Tibial nerve (tissue), 4 donors: Measurements from ENCODE around the gene RIN3. TPM values are rescaled to one million over a fixed set of nuclear protein-coding genes. Genes with fewer than 3 reads are reported as not detected.

Source experiments
- DNase-seq, 2 donors: peaks; one replicate each; pipeline ENCODE4 v3.0.0-alpha.2; 2019; ENCODE audit warnings: low spot score in 2 of 2
- H3K27ac ChIP-seq, 4 donors: fragments of 200-600 bp; sonication (generic) in 3 of 4; one replicate each; pipeline ENCODE4 v1.5.1; 2017 to 2019; ENCODE audit warnings: mild to moderate bottlenecking in 1 of 4
- H3K27me3 ChIP-seq, 2 donors: fragments of 200-600 bp; sonication (generic) in 1 of 2; one replicate each; pipeline versions ENCODE4 v1.5.1 to v1.6.0; 2017 to 2019
- H3K36me3 ChIP-seq, 3 donors: fragments of 200-600 bp; sonication (generic); one replicate each; pipeline ENCODE4 v1.5.1; 2018 to 2019
- H3K4me1 ChIP-seq, 4 donors: fragments of 200-600 bp; sonication (generic) in 3 of 4; one replicate each; pipeline ENCODE4 v1.5.1; 2017 to 2019
- H3K4me3 ChIP-seq, 4 donors: fragments of 200-600 bp; sonication (generic) in 3 of 4; one replicate each; pipeline ENCODE4 v1.5.1; 2017 to 2019; ENCODE audit warnings: mild to moderate bottlenecking in 1 of 4, moderate library complexity in 1 of 4
- H3K9me3 ChIP-seq, 4 donors: fragments of 200-600 bp; sonication (generic) in 3 of 4; one replicate each; pipeline ENCODE4 v1.5.1; 2017 to 2019
- CTCF ChIP-seq, 5 experiments: fragments of 200-600 bp in 3 of 5; fragments of 450-650 bp in 2 of 5; sonication (generic) in 3 of 5; IDR thresholded peaks; one replicate each; pipeline ENCODE4 v1.5.1; 2016 to 2019; ENCODE audit warnings: antibody characterized with exemption in 5 of 5, mild to moderate bottlenecking in 3 of 5, moderate library complexity in 2 of 5
- EP300 ChIP-seq, 2 donors: sonication (generic); formaldehyde crosslinking; IDR thresholded peaks; one replicate each; pipeline ENCODE4 v1.6.1; 2017; ENCODE audit warnings: antibody characterized with exemption in 2 of 2, mild to moderate bottlenecking in 1 of 2
- POLR2A ChIP-seq, 2 donors: fragments of 450-650 bp; IDR thresholded peaks; one replicate each; pipeline ENCODE4 v1.6.1; 2017; ENCODE audit warnings: antibody characterized with exemption in 2 of 2, mild to moderate bottlenecking in 2 of 2, moderate library complexity in 2 of 2
- WGBS, 2 donors: methylation state at CpG; one replicate each; pipeline ENCODE4 v1.1.5; 2018; 5-methylcytosine and 5-hydroxymethylcytosine counted together
- total RNA-seq, 4 donors: library from RNA; depleted of rRNA; stranded (reverse); fragments of >200 nt; gene quantifications; one replicate each; pipeline ENCODE4 v1.1.0, GENCODE V29; 2016

The RIN3 gene
- total RNA-seq, 4 donors from 2014 or later = 14.2 to 34.2 (median 15.5) TPM

- WGBS, 2 donors = 83 to 88% methylated on average over 9 of the region's 9 CpGs
- peaks cover 0 to 51% (median 0%) of the 10 kb centered on the region in 3 donors for H3K36me3 ChIP-seq
- no peak overlapping the region for H3K27ac ChIP-seq
- no peak overlapping the region for H3K4me3 ChIP-seq
- no peaks in the 10 kb centered on the region for H3K27me3 ChIP-seq
- H3K4me1 ChIP-seq = peaks cover 0 to 10% (median 2%) of the 10 kb centered on the region in 4 donors
- no peaks in the 10 kb centered on the region for H3K9me3 ChIP-seq
- no peak for DNase-seq
- TF ChIP-seq CTCF (IDR thresholded peaks at IDR 0.05) (no peak), EP300 (IDR thresholded peaks at IDR 0.05) (peak in 1 of 2 donors; percentile 14)
These were observed 188.9 kb downstream of the RIN3 start for GRCh38 chr14:92702441-92702918.

- Histone ChIP-seq H3K27me3 (no peaks in the 10 kb centered on the region), H3K4me3 (no peak overlapping the region), H3K9me3 (no peaks in the 10 kb centered on the region), H3K27ac (peak overlapping the region in 1 of 4 donors; percentile 38), H3K36me3 (peaks cover 0 to 59% (median 0%) of the 10 kb centered on the region in 3 donors), H3K4me1 (peaks cover 0 to 7% (median 2%) of the 10 kb centered on the region in 4 donors)
- no peak for DNase-seq
- WGBS, 2 donors = 94% methylated on average over 10 of the region's 10 CpGs
- no peak for TF ChIP-seq POLR2A (IDR thresholded peaks at IDR 0.05)
These were observed 189.9 kb downstream of the RIN3 start for GRCh38 chr14:92703516-92703915.

GRCh38 chr14:92704036-92704804 lies 190.6 kb downstream of the RIN3 start:
- H3K9me3 ChIP-seq = no peaks in the 10 kb centered on the region
- peaks cover 0 to 7% (median 2%) of the 10 kb centered on the region in 4 donors for H3K4me1 ChIP-seq
- TF ChIP-seq CTCF (IDR thresholded peaks at IDR 0.05) = no peak
- TF ChIP-seq EP300 (IDR thresholded peaks at IDR 0.05) = peak; percentile 63 to 70
- TF ChIP-seq POLR2A (IDR thresholded peaks at IDR 0.05) = no peak
- H3K27me3 ChIP-seq = no peaks in the 10 kb centered on the region
- peak in 1 of 2 donors; percentile 38 for DNase-seq
- H3K4me3 ChIP-seq = no peak overlapping the region
- peak overlapping the region in 1 of 4 donors; percentile 42 for H3K27ac ChIP-seq
- peaks cover 0 to 59% (median 0%) of the 10 kb centered on the region in 3 donors for H3K36me3 ChIP-seq
- WGBS, 2 donors = 81 to 84% methylated on average over 23 of the region's 23 CpGs

DNA sequence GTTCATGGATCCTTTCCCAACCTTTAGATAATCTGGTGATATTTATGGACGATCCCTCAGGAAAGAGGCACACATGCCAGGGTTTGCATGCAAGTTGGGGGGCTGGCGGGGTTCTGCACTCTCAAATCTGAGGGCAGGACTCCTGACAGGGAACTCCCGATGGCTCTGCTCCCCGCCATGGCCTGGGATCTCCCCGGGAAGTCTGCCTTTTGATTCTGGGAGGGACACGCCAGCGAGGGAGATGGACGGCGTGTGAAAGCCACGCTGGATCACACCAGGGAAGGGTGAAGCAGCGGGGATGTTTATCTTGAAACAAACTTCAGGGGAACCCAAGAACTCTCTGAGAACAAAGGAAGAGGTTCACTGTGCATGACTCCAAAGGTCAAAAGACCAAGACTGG lies 191.2 kb downstream of the RIN3 start:
- Histone ChIP-seq H3K36me3 (peaks cover 0 to 65% (median 0%) of the 10 kb centered on the region in 3 donors), H3K9me3 (no peaks in the 10 kb centered on the region), H3K27me3 (no peaks in the 10 kb centered on the region), H3K27ac (peak overlapping the region in 3 of 4 donors; percentile 26 to 42 (median 36)), H3K4me3 (no peak overlapping the region), H3K4me1 (peaks cover 0 to 7% (median 2%) of the 10 kb centered on the region in 4 donors)
- 83 to 89% methylated on average over 11 of the region's 11 CpGs for WGBS, 2 donors
- no peak for TF ChIP-seq CTCF (IDR thresholded peaks at IDR 0.05)
- no peak for TF ChIP-seq POLR2A (IDR thresholded peaks at IDR 0.05)
- TF ChIP-seq EP300 (IDR thresholded peaks at IDR 0.05) = no peak
- no peak for DNase-seq

DNA sequence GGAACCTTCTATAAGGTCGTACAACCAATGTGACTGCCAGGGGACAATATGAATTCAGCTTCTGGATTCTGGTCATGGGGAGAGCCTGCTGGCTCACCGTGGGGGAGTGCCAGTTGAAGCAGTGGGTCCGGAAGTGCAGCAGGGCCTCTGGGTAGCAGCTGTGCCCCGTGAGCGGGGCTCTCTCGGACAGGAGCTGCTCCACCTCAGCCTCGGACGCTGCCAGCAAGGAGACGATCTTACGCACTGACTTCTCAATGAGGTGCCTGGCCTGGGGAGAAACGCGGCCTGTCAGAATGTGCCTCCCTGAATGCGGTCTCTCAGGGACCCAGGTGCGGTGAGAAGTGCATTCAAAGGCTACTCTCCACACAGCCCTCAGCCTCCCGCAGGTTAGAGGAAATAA lies 192.8 kb downstream of the RIN3 start:
- Histone ChIP-seq H3K4me1 (peaks cover 0 to 6% (median 2%) of the 10 kb centered on the region in 4 donors), H3K27me3 (no peaks in the 10 kb centered on the region), H3K27ac (no peak overlapping the region), H3K36me3 (peaks cover 0 to 81% (median 0%) of the 10 kb centered on the region in 3 donors), H3K4me3 (no peak overlapping the region), H3K9me3 (no peaks in the 10 kb centered on the region)
- 90 to 94% methylated on average over 11 to 13 of the region's 15 CpGs for WGBS, 2 donors
- no peak for TF ChIP-seq CTCF (IDR thresholded peaks at IDR 0.05)
- no peak for TF ChIP-seq POLR2A (IDR thresholded peaks at IDR 0.05)
- no peak for TF ChIP-seq EP300 (IDR thresholded peaks at IDR 0.05)
- DNase-seq = no peak
